Measurements from ENCODE around the gene NOXO1.

DNA sequence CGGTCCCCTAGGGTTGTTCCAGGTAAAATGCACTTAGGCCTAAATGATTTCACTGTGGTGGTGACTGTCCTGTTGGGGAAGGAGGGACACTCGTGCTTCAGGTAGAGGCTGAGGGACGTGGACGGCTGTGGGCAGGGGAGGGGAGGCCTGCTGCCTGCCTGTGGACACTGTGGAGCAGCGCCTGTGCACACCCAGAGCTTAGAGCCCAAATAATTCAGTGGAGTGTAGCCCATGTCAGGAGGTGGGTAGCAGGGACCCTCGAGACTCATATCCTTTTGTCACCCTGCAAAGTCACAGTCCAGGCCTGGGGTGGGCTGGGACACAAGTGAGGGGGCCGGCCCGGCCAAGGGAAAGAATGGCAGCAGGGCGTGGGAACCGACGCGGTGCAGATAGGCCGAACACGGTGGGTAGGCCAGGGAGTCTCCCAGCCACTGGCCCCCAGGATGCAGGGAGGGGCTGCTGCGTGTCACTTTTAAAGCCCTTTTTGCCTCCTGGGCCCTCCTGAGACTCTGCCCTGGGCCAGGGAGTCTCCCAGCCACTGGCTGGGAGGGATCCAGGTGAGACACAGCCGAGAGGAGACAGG, 44.7 kb upstream of the NOXO1 start:
- TF ChIP-seq, protein P1, sequence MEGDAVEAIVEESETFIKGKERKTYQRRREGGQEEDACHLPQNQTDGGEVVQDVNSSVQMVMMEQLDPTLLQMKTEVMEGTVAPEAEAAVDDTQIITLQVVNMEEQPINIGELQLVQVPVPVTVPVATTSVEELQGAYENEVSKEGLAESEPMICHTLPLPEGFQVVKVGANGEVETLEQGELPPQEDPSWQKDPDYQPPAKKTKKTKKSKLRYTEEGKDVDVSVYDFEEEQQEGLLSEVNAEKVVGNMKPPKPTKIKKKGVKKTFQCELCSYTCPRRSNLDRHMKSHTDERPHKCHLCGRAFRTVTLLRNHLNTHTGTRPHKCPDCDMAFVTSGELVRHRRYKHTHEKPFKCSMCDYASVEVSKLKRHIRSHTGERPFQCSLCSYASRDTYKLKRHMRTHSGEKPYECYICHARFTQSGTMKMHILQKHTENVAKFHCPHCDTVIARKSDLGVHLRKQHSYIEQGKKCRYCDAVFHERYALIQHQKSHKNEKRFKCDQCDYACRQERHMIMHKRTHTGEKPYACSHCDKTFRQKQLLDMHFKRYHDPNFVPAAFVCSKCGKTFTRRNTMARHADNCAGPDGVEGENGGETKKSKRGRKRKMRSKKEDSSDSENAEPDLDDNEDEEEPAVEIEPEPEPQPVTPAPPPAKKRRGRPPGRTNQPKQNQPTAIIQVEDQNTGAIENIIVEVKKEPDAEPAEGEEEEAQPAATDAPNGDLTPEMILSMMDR (conservative IDR thresholded peaks at IDR 0.05; ENCODE audit: low read depth, low read length), result no peak
- no peak for TF ChIP-seq EZH2 (IDR thresholded peaks at IDR 0.05; ENCODE audit: borderline replicate concordance, low read depth, low read length, poor library complexity, severe bottlenecking)

Data from A673 (cell line).